ENCODE measurements around the gene NSUN4.

DNA sequence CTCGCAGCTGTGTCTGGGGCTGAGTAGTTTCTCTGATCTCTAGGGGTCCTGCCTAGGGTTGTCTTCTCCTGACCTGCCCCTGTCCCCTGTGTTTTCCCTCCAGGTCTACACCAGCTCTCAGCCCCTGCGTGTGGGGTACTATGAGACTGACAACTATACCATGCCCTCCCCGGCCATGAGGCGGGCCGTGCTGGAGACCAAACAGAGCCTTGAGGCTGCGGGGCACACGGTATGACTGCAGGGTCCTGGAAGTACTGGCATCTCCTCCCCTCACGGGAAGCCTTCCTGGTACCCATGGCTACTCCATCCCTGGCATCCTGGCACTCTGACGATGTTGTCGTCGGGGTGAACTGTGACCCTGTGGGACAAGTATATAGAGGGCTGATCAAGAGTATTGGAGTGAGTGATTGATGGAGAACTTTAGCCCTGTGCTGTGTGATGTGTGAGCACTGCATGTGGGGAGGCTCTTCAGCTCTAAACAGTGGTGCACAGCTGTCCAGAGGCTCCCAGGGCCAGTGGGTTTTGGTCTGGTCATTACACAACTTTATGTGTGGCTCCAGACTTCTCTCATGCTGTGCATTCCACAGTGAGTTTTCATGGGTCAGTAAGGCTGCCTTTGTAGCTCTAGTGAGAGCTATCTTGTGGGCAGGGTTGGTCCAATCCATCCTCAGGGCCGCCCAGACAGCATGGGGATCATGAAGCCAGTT lies 67.9 kb downstream of the NSUN4 start:
- TF ChIP-seq ZNF549 (CRISPR knock-in tag; IDR thresholded peaks at IDR 0.05), result no peak
- TF ChIP-seq NFE2L2 (IDR thresholded peaks at IDR 0.05; ENCODE audit: low read length), result no peak
- no peak for TF ChIP-seq BRCA1 (CRISPR knock-in tag; IDR thresholded peaks at IDR 0.05)
- TF ChIP-seq CTCF (CRISPR knock-in tag; IDR thresholded peaks at IDR 0.05), result no peak
- TF ChIP-seq PLSCR1 (CRISPR knock-in tag; IDR thresholded peaks at IDR 0.05; ENCODE audit: borderline replicate concordance), result no peak
- TF ChIP-seq, protein P1, sequence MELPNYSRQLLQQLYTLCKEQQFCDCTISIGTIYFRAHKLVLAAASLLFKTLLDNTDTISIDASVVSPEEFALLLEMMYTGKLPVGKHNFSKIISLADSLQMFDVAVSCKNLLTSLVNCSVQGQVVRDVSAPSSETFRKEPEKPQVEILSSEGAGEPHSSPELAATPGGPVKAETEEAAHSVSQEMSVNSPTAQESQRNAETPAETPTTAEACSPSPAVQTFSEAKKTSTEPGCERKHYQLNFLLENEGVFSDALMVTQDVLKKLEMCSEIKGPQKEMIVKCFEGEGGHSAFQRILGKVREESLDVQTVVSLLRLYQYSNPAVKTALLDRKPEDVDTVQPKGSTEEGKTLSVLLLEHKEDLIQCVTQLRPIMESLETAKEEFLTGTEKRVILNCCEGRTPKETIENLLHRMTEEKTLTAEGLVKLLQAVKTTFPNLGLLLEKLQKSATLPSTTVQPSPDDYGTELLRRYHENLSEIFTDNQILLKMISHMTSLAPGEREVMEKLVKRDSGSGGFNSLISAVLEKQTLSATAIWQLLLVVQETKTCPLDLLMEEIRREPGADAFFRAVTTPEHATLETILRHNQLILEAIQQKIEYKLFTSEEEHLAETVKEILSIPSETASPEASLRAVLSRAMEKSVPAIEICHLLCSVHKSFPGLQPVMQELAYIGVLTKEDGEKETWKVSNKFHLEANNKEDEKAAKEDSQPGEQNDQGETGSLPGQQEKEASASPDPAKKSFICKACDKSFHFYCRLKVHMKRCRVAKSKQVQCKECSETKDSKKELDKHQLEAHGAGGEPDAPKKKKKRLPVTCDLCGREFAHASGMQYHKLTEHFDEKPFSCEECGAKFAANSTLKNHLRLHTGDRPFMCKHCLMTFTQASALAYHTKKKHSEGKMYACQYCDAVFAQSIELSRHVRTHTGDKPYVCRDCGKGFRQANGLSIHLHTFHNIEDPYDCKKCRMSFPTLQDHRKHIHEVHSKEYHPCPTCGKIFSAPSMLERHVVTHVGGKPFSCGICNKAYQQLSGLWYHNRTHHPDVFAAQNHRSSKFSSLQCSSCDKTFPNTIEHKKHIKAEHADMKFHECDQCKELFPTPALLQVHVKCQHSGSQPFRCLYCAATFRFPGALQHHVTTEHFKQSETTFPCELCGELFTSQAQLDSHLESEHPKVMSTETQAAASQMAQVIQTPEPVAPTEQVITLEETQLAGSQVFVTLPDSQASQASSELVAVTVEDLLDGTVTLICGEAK (IDR thresholded peaks at IDR 0.05), result no peak
- TF ChIP-seq, protein P1 (CRISPR knock-in tag; IDR thresholded peaks at IDR 0.05), result no peak
- TF ChIP-seq ZNF776 (CRISPR knock-in tag; IDR thresholded peaks at IDR 0.05), result no peak
- no peak for TF ChIP-seq FOXO1 (CRISPR knock-in tag; IDR thresholded peaks at IDR 0.05)
- TF ChIP-seq PHF20 (CRISPR knock-in tag; IDR thresholded peaks at IDR 0.05), result no peak
- TF ChIP-seq ZNF781 (CRISPR knock-in tag; IDR thresholded peaks at IDR 0.05; ENCODE audit: borderline replicate concordance, not compliant biosample characterization), result no peak
- no peak for TF ChIP-seq HOXA7 (CRISPR knock-in tag; IDR thresholded peaks at IDR 0.05)
- TF ChIP-seq EZH2 (conservative IDR thresholded peaks at IDR 0.05; ENCODE audit: low read depth, low read length), result no peak

Measured in HepG2 (cell line).